ENCODE results near the gene TRMU.

The TRMU gene

DNA sequence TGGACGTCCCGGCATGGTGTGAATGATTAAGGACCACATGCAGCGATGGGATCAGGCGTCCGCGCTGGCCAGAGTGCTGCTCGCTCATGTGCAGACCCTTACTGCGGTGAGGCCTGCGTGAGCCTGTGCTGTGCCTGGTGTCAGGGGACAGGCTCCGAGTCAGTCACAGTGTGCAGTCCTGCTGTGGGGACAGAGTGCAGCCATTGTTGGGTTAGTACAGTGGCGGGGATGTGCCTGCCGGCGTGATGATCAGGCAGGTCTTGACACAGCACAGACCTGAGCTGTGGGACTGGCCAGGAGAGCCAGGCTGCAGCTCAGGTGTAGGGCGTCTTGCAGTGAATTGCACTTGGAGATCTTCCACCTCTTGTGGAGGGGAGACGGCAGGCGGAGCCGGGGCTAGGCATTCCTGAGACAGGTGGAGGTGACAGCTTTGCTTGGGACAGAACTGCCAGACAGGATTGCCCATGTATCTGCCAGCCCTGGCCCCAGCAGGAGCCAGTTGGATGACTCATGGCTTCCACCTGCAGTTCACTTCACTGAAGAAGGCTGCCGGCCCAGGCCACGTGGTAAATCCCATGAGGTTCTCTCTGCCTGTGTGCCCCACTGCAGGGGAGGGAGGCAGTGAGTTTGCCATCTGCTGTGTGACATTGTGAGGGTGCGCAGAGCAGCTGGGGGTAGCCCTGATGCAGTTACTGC lies 17.3 kb downstream of the TRMU start:
- no peak overlapping the region for H3K4me3 ChIP-seq (ENCODE audit: low read depth, low read length)
- no peak for DNase-seq (ENCODE audit: low read depth)
- TF ChIP-seq, protein P1, sequence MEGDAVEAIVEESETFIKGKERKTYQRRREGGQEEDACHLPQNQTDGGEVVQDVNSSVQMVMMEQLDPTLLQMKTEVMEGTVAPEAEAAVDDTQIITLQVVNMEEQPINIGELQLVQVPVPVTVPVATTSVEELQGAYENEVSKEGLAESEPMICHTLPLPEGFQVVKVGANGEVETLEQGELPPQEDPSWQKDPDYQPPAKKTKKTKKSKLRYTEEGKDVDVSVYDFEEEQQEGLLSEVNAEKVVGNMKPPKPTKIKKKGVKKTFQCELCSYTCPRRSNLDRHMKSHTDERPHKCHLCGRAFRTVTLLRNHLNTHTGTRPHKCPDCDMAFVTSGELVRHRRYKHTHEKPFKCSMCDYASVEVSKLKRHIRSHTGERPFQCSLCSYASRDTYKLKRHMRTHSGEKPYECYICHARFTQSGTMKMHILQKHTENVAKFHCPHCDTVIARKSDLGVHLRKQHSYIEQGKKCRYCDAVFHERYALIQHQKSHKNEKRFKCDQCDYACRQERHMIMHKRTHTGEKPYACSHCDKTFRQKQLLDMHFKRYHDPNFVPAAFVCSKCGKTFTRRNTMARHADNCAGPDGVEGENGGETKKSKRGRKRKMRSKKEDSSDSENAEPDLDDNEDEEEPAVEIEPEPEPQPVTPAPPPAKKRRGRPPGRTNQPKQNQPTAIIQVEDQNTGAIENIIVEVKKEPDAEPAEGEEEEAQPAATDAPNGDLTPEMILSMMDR (IDR thresholded peaks at IDR 0.05; ENCODE audit: low read depth, low read length, missing control alignments), result no peak

DNA sequence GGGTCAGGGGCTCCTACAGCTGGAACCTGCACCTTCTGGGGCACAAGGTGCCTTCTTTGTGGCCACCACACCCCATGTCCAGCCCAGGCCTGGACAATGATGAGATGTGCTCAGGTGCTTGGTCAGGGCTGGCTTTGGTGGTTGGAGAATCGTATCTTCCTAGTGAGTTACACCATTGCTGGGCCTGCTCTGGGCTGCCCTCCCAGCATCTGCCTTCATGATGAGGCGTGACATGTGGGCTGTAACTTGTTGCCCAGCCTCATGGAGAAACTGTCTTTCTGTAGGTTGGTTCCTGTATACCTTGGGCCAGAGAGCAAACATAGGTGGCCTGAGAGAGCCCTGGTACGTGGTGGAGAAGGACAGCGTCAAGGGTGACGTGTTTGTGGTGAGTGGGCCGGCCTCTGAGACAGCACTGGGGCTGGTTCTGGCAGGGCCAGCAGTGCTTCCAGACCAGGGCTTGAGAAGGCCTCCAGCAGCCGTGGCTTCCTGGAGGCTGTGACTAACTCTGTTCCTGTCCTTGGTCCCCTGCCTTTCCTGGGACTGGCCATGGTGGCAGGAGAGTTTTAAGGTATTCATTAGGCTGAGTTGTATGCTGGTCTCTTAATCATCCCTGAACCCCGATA lies 18.1 kb downstream of the TRMU start:
- TF ChIP-seq, protein P1 (IDR thresholded peaks at IDR 0.05; ENCODE audit: low read depth, low read length, missing control alignments), result no peak
- DNase-seq (ENCODE audit: low read depth), result no peak

DNA sequence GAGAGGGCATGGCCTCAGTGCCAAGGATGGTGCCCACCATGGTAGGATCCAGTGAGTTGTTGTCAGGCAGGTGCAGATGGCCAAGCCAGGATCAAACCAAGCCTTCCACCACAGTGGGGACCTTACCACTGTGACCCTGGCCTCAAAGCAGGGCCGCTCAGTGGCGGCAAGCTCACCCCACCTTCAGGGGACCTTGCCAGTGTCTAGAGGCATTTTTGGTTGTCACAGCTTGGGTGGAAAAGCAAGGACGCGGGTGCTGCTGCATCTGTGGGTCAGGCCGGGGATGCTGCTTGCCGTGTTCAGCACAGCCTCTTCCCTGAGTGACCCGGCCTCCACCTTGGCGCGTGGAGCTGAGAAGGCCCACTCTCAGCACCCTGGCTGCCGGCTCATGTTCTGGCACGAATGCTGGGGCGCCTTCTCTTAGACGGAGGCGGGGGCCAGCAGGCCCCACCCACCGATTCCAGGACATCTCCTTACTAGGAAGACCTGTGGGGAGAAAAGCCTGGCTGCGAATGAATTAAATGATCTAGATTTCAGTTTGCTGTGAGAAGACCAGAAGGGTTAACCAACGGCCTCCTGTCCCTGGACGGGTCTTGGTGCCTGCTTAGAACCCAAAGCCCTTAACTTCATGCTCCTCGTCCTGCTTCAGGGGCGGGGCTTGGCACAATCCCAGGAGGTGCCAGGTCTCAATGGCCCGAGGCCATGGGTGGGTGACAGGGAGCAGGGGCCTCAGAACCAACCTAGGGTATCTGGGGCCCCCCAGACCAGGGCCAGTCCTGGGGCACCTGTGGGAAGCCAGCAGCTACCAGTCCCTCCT lies 18.9 kb downstream of the TRMU start:
- H3K4me3 ChIP-seq (ENCODE audit: low read depth, low read length), result no peak overlapping the region
- DNase-seq (ENCODE audit: low read depth), result no peak
- TF ChIP-seq, protein P1 (IDR thresholded peaks at IDR 0.05; ENCODE audit: low read depth, low read length, missing control alignments), result no peak

More for the DNA sequence above, 18.1 kb downstream of the TRMU start:
- no peak overlapping the region for H3K4me3 ChIP-seq (ENCODE audit: low read depth, low read length)

DNA sequence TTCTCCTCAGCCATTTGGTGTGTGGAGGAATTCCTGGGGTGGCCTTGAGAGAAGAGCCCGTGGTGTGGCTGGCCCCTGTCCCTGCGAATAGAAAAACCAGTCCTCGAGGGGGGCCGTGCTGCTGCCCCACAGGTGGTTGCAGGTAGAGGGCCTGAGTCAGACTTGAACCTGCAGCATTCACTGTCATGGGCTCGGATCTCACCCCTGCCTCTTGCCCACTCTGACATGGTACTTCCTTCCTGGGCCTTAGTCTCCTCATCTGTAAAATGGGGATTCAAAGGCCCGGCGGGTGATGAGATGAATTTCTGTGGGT lies 19.4 kb downstream of the TRMU start:
- TF ChIP-seq, protein P1 (IDR thresholded peaks at IDR 0.05; ENCODE audit: low read depth, low read length, missing control alignments), result no peak
- H3K4me3 ChIP-seq (ENCODE audit: low read depth, low read length), result no peak overlapping the region
- DNase-seq (ENCODE audit: low read depth), result no peak

DNA sequence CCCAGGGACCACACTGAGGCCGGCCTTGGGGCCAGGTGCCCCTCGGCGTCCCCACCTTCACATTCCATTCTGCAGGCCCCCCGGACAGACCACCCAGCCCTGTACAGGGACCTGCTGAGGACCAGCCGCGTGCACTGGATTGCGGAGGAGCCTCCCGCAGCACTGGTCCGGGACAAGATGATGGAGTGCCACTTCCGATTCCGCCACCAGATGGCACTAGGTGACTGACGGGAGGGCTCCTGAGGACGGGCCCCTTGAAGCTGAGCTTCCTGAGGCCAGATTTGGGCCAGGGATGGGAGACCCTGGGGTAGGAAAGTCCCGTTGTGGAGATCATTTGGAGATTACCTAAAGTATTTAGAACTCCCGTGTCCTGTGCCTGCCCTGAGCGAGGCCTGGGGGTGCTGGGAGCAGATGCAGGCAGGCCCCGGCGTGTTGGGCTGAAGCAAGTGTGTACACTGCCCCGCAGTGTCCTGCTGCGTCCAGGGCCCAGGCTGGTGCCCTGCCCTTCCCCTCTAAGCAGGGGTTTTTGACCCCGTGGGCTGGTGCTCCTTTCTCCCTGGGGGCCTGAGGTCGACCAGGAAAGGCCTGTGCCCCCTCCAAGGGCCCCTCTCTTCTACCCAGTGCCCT lies 20.0 kb downstream of the TRMU start:
- DNase-seq (ENCODE audit: low read depth), result no peak
- H3K4me3 ChIP-seq (ENCODE audit: low read depth, low read length), result no peak overlapping the region
- TF ChIP-seq, protein P1 (IDR thresholded peaks at IDR 0.05; ENCODE audit: low read depth, low read length, missing control alignments), result peak; percentile 84

DNA sequence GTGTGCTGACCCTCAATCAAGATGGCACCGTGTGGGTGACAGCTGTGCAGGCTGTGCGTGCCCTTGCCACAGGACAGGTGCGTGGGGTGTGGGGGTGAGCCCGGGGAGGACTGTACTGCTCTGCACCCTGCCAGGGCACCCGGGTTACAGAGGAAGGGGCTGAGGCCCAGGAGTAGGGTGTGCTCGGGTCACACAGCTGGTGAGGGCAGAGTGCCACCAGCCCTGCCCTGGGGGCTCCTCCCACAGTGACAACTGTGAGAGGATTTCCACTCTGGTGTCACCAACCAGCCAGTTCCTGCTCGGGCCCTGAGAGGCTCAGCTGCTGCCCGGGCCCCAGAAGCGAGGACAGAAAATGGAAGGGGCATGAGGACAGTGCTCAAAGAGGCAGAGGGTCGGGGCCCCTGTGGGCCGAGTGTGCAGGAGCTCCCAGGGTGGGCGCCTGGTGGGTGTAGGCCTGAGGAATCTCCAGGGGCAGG lies 20.5 kb downstream of the TRMU start:
- DNase-seq (ENCODE audit: low read depth), result no peak
- no peak overlapping the region for H3K4me3 ChIP-seq (ENCODE audit: low read depth, low read length)
- TF ChIP-seq, protein P1 (IDR thresholded peaks at IDR 0.05; ENCODE audit: low read depth, low read length, missing control alignments), result no peak

Data from GM12864 (cell line).